ENCODE results near the gene EPB41L3.

DNA sequence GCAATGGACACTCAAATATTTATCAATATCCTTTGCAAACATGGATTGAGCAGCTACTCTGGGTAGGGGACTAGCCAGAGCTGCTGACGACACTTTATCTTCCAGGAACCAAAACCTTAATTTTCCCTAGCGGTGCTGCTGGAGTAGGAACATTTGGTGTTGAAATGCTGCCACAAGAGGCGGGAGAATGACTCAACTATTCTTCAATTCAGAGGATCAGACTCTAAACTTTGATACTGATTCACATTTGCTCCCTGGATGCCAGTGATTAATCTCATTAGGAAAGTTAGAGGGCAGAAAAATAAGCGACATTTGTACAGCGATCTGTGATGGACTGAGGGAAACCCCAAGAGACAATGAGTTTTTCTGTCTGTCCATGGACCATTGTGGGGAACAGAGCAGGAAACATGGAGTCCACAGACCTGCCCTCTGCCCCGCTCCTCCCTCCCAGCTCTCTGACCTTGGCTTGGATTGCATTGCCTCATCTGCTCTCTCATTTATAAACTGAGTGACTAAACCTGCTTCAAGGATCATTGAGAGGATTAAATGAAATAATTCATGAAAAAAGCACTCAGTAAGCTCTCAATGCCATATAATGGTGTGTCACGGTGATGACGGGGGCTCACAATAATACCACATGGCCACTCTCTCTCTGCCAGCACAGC lies 12.6 kb upstream of the EPB41L3 start:
- TF ChIP-seq, protein P1, sequence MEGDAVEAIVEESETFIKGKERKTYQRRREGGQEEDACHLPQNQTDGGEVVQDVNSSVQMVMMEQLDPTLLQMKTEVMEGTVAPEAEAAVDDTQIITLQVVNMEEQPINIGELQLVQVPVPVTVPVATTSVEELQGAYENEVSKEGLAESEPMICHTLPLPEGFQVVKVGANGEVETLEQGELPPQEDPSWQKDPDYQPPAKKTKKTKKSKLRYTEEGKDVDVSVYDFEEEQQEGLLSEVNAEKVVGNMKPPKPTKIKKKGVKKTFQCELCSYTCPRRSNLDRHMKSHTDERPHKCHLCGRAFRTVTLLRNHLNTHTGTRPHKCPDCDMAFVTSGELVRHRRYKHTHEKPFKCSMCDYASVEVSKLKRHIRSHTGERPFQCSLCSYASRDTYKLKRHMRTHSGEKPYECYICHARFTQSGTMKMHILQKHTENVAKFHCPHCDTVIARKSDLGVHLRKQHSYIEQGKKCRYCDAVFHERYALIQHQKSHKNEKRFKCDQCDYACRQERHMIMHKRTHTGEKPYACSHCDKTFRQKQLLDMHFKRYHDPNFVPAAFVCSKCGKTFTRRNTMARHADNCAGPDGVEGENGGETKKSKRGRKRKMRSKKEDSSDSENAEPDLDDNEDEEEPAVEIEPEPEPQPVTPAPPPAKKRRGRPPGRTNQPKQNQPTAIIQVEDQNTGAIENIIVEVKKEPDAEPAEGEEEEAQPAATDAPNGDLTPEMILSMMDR (optimal IDR thresholded peaks at IDR 0.05 in 1 of 3, IDR thresholded peaks at IDR 0.05 in 1 of 3, conservative IDR thresholded peaks at IDR 0.05 in 1 of 3; ENCODE audit: extremely low read depth in 1 of 3, insufficient read depth in 2 of 3, low read length in 3 of 3): no peak
- no peak for TF ChIP-seq EZH2 (IDR thresholded peaks at IDR 0.05; ENCODE audit: low read length)

All from keratinocyte (primary cell).